Activated CD4-positive, alpha-beta T cell treated with anti-CD3 and anti-CD28 coated beads for 1 hour (primary cell): ENCODE results near the gene MTAP.

Source experiments
- DNase-seq: peaks from one replicate; pipeline ENCODE4 v3.0.0-alpha.2; 2020

The MTAP gene

GRCh38 chr9:21854594-21854993, 52.2 kb downstream of the MTAP start:
- DNase-seq = no peak

GRCh38 chr9:21856301-21857094, 54.1 kb downstream of the MTAP start:
- no peak for DNase-seq

GRCh38 chr9:21862871-21863270, 60.4 kb downstream of the MTAP start:
- DNase-seq = no peak

GRCh38 chr9:21864505-21864904, 62.1 kb downstream of the MTAP start:
- no peak for DNase-seq

- no peak for DNase-seq
Measured at GRCh38 chr9:21866302-21866701, 63.9 kb downstream of the MTAP start.

- DNase-seq = no peak
Measured at GRCh38 chr9:21871256-21871975, 69.0 kb downstream of the MTAP start.

- no peak for DNase-seq
Measured at GRCh38 chr9:21872696-21873095, 70.3 kb downstream of the MTAP start.

GRCh38 chr9:21873540-21874221, 71.2 kb downstream of the MTAP start:
- DNase-seq = no peak

GRCh38 chr9:21875893-21876292, 73.5 kb downstream of the MTAP start:
- no peak for DNase-seq

- DNase-seq = no peak
Measured at GRCh38 chr9:21883642-21884041, 81.2 kb downstream of the MTAP start.

- DNase-seq = no peak
Measured at GRCh38 chr9:21889673-21890072, 87.2 kb downstream of the MTAP start.

- no peak for DNase-seq
Measured at GRCh38 chr9:21890696-21891095, 88.3 kb downstream of the MTAP start.

- DNase-seq = no peak
Measured at GRCh38 chr9:21901546-21901945, 99.1 kb downstream of the MTAP start.

- DNase-seq = no peak
Measured at GRCh38 chr9:21902136-21902535, 99.7 kb downstream of the MTAP start.

GRCh38 chr9:21903380-21903965, 101.0 kb downstream of the MTAP start:
- no peak for DNase-seq

- DNase-seq = no peak
Measured at GRCh38 chr9:21904371-21904770, 101.9 kb downstream of the MTAP start.

GRCh38 chr9:21904776-21905175, 102.3 kb downstream of the MTAP start:
- DNase-seq = no peak

GRCh38 chr9:21906213-21906612, 103.8 kb downstream of the MTAP start:
- no peak for DNase-seq

- no peak for DNase-seq
Measured at GRCh38 chr9:21906881-21907280, 104.4 kb downstream of the MTAP start.

GRCh38 chr9:21919377-21920362, 117.2 kb downstream of the MTAP start:
- DNase-seq = no peak

GRCh38 chr9:21923694-21924093, 121.3 kb downstream of the MTAP start:
- DNase-seq = no peak

- DNase-seq = no peak
Measured at GRCh38 chr9:21927752-21928151, 125.3 kb downstream of the MTAP start.
